IMR-90 (cell line): ENCODE measurements around the gene HOXA2.

Experiments used
- BHLHE40 ChIP-seq: fragments of 150-350 bp; IDR thresholded peaks from 2 replicates; pipeline ENCODE4 v1.6.1; 2016; ENCODE audit warnings: mild to moderate bottlenecking, low read depth, low read length
- FOS ChIP-seq: fragments of 150-350 bp; IDR thresholded peaks from 2 replicates; pipeline ENCODE4 v1.6.1; 2016; ENCODE audit warnings: low read depth, low read length
- MAFK ChIP-seq: IDR thresholded peaks from 2 replicates; pipeline ENCODE4 v1.6.1; 2012; ENCODE audit warnings: low read depth, low read length, improper control_type of control experiment
- MXI1 ChIP-seq: IDR thresholded peaks from 2 replicates; pipeline ENCODE4 v1.6.1; 2012; ENCODE audit warnings: low read depth, mild to moderate bottlenecking, low read length, moderate library complexity, borderline replicate concordance
- POLR2A ChIP-seq: IDR thresholded peaks from 2 replicates; pipeline ENCODE4 v1.6.1; 2012; ENCODE audit warnings: mild to moderate bottlenecking, low read depth, low read length
- RCOR1 ChIP-seq: IDR thresholded peaks from 2 replicates; pipeline ENCODE4 v1.6.1; 2012; ENCODE audit warnings: mild to moderate bottlenecking, low read length, improper control_type of control experiment; ENCODE audit not compliant: insufficient replicate concordance
- RFX5 ChIP-seq: IDR thresholded peaks from 2 replicates; pipeline ENCODE4 v1.8.0; 2012; ENCODE audit warnings: low read depth, mild to moderate bottlenecking, low read length, moderate library complexity
- TF ChIP-seq, protein P1 (sequence below): conservative IDR thresholded peaks from 2 replicates; pipeline ENCODE4 v1.5.1; 2012; ENCODE audit warnings: mild to moderate bottlenecking, low read depth, low read length, improper control_type of control experiment
- TF ChIP-seq, protein P2 (sequence below): fragments of 150-350 bp; IDR thresholded peaks from 2 replicates; pipeline ENCODE4 v1.6.1; 2016; ENCODE audit warnings: low read depth, mild to moderate bottlenecking, low read length, moderate library complexity, borderline replicate concordance

DNA sequence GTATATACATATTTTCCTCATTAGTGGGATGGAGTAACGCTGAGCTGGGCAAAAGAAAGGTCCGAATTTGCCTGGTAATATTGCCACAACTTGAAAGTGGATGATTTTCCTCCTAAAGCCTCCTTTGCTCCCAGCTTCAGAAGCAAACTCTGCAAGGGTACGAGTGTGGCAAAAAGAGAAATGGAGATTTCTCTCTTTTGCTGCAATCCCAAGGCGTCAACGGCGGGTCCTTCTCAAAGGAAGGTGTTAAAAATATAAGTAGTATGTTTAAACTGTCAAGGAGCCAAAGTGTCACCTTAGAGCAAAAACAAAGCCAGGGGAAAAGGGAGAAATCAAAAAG lies 12.4 kb upstream of the HOXA2 start:
- TF ChIP-seq BHLHE40 (no peak), FOS (no peak), RCOR1 (no peak), MAFK (no peak), POLR2A (no peak), MXI1 (no peak), RFX5 (no peak)
- TF ChIP-seq, protein P1, sequence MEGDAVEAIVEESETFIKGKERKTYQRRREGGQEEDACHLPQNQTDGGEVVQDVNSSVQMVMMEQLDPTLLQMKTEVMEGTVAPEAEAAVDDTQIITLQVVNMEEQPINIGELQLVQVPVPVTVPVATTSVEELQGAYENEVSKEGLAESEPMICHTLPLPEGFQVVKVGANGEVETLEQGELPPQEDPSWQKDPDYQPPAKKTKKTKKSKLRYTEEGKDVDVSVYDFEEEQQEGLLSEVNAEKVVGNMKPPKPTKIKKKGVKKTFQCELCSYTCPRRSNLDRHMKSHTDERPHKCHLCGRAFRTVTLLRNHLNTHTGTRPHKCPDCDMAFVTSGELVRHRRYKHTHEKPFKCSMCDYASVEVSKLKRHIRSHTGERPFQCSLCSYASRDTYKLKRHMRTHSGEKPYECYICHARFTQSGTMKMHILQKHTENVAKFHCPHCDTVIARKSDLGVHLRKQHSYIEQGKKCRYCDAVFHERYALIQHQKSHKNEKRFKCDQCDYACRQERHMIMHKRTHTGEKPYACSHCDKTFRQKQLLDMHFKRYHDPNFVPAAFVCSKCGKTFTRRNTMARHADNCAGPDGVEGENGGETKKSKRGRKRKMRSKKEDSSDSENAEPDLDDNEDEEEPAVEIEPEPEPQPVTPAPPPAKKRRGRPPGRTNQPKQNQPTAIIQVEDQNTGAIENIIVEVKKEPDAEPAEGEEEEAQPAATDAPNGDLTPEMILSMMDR = no peak
- TF ChIP-seq, protein P2, sequence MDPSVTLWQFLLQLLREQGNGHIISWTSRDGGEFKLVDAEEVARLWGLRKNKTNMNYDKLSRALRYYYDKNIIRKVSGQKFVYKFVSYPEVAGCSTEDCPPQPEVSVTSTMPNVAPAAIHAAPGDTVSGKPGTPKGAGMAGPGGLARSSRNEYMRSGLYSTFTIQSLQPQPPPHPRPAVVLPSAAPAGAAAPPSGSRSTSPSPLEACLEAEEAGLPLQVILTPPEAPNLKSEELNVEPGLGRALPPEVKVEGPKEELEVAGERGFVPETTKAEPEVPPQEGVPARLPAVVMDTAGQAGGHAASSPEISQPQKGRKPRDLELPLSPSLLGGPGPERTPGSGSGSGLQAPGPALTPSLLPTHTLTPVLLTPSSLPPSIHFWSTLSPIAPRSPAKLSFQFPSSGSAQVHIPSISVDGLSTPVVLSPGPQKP = no peak
